ENCODE measurements around the gene DNAJC17. TPM values are rescaled to one million over a fixed set of nuclear protein-coding genes. Genes with fewer than 3 reads are reported as not detected.

The DNAJC17 gene
- total and polyA plus RNA-seq, 2 of the 13 experiments (the other 11 are each of a cell fraction or from before 2014, with no cell fraction given) = 22.2 to 26.5 TPM

DNA sequence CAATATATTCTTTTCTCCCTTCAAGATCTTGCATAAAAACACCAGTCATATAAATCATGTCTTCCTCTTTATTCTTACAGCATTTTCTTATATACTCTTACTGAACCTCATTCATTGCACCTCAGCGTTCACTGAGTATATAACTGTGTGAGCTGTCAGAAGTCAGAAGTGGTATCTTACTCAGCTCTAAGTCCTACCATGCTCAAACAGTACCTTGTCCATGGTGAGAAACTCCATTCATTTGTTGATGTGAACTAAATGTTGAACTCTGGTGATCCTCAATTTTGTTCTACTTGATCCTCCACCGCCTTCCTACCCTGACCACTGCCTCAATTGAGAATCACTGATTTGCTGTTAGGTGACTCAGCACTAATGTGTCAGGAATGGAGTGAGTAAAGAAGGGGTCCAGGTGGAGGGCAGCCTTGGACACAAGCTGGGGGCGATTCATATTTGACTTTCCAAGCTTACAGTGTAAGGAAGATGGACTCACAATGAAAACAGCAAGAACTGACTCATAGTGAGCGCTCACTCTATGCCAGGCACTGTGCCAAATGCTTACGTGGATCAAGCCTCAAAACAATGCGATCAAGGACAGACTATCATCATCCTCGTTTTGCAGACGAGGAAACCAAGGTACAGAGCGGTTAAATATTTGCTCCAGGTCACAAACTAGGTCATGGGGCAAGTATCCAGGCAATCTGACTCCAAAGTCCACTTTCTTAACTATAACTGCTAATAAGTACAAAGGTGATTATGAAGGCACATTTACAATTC, 13.9 kb downstream of the DNAJC17 start (continued):
- TF ChIP-seq, protein P1, sequence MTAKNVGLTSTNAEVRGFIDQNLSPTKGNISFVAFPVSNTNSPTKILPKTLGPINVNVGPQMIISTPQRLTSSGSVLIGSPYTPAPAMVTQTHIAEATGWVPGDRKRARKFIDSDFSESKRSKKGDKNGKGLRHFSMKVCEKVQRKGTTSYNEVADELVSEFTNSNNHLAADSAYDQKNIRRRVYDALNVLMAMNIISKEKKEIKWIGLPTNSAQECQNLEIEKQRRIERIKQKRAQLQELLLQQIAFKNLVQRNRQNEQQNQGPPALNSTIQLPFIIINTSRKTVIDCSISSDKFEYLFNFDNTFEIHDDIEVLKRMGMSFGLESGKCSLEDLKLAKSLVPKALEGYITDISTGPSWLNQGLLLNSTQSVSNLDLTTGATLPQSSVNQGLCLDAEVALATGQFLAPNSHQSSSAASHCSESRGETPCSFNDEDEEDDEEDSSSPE (CRISPR knock-in tag; IDR thresholded peaks at IDR 0.05) = peak; percentile 19; the same call in 1 of the 2 replicates
- TF ChIP-seq, protein P2, sequence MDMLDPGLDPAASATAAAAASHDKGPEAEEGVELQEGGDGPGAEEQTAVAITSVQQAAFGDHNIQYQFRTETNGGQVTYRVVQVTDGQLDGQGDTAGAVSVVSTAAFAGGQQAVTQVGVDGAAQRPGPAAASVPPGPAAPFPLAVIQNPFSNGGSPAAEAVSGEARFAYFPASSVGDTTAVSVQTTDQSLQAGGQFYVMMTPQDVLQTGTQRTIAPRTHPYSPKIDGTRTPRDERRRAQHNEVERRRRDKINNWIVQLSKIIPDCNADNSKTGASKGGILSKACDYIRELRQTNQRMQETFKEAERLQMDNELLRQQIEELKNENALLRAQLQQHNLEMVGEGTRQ (IDR thresholded peaks at IDR 0.05; ENCODE audit: low read depth, low read length) = no peak
- TF ChIP-seq, protein P2 (CRISPR knock-in tag; IDR thresholded peaks at IDR 0.05; ENCODE audit: borderline replicate concordance) = no peak
- no peak for TF ChIP-seq CAMTA2 (CRISPR knock-in tag; IDR thresholded peaks at IDR 0.05; ENCODE audit: borderline replicate concordance)
- 0 out of 2 replicates have a peak, but pooled peaks have one; percentile 4 for TF ChIP-seq ZNF3 (CRISPR knock-in tag; IDR thresholded peaks at IDR 0.05)
- peak; percentile 18; the same call in 1 of the 2 replicates for TF ChIP-seq ETV5 (CRISPR knock-in tag; IDR thresholded peaks at IDR 0.05; ENCODE audit: borderline replicate concordance)
- peak; percentile 41; the same call in 1 of the 3 replicates for TF ChIP-seq MXI1 (IDR thresholded peaks at IDR 0.05; ENCODE audit: borderline replicate concordance, low read depth, low read length)
- no peak for TF ChIP-seq JUND (CRISPR knock-in tag; IDR thresholded peaks at IDR 0.05)
- TF ChIP-seq TAF1 (CRISPR knock-in tag; IDR thresholded peaks at IDR 0.05) = no peak
- TF ChIP-seq, protein P3, sequence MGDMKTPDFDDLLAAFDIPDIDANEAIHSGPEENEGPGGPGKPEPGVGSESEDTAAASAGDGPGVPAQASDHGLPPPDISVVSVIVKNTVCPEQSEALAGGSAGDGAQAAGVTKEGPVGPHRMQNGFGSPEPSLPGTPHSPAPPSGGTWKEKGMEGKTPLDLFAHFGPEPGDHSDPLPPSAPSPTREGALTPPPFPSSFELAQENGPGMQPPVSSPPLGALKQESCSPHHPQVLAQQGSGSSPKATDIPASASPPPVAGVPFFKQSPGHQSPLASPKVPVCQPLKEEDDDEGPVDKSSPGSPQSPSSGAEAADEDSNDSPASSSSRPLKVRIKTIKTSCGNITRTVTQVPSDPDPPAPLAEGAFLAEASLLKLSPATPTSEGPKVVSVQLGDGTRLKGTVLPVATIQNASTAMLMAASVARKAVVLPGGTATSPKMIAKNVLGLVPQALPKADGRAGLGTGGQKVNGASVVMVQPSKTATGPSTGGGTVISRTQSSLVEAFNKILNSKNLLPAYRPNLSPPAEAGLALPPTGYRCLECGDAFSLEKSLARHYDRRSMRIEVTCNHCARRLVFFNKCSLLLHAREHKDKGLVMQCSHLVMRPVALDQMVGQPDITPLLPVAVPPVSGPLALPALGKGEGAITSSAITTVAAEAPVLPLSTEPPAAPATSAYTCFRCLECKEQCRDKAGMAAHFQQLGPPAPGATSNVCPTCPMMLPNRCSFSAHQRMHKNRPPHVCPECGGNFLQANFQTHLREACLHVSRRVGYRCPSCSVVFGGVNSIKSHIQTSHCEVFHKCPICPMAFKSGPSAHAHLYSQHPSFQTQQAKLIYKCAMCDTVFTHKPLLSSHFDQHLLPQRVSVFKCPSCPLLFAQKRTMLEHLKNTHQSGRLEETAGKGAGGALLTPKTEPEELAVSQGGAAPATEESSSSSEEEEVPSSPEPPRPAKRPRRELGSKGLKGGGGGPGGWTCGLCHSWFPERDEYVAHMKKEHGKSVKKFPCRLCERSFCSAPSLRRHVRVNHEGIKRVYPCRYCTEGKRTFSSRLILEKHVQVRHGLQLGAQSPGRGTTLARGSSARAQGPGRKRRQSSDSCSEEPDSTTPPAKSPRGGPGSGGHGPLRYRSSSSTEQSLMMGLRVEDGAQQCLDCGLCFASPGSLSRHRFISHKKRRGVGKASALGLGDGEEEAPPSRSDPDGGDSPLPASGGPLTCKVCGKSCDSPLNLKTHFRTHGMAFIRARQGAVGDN (CRISPR knock-in tag; IDR thresholded peaks at IDR 0.05) = no peak
- TF ChIP-seq SOX6 (IDR thresholded peaks at IDR 0.05) = no peak
- peak; percentile 94 for TF ChIP-seq SOX6 (CRISPR knock-in tag; IDR thresholded peaks at IDR 0.05)
- peak; percentile 72 for TF ChIP-seq FOXA3 (CRISPR knock-in tag; IDR thresholded peaks at IDR 0.05)
- peak; percentile 93 for TF ChIP-seq FOSL2 (CRISPR knock-in tag; IDR thresholded peaks at IDR 0.05)
- TF ChIP-seq KLF12 (CRISPR knock-in tag; IDR thresholded peaks at IDR 0.05; ENCODE audit: borderline replicate concordance) = no peak
- peak; percentile 92 for TF ChIP-seq HNF4A (CRISPR knock-in tag; IDR thresholded peaks at IDR 0.05)
- TF ChIP-seq, protein P4, sequence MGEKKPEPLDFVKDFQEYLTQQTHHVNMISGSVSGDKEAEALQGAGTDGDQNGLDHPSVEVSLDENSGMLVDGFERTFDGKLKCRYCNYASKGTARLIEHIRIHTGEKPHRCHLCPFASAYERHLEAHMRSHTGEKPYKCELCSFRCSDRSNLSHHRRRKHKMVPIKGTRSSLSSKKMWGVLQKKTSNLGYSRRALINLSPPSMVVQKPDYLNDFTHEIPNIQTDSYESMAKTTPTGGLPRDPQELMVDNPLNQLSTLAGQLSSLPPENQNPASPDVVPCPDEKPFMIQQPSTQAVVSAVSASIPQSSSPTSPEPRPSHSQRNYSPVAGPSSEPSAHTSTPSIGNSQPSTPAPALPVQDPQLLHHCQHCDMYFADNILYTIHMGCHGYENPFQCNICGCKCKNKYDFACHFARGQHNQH (CRISPR knock-in tag; IDR thresholded peaks at IDR 0.05) = peak; percentile 43
- TF ChIP-seq ZNF12 (CRISPR knock-in tag; IDR thresholded peaks at IDR 0.05) = 0 out of 2 replicates have a peak, but pooled peaks have one; percentile 14
- 0 out of 2 replicates have a peak, but pooled peaks have one; percentile 41 for TF ChIP-seq KAT7 (CRISPR knock-in tag; IDR thresholded peaks at IDR 0.05; ENCODE audit: borderline replicate concordance)
- TF ChIP-seq FOXK2 (IDR thresholded peaks at IDR 0.05) = peak; percentile 29; the same call in 1 of the 2 replicates
- TF ChIP-seq YY1 (IDR thresholded peaks at IDR 0.05; ENCODE audit: insufficient read depth, insufficient replicate concordance, low read depth, low read length) = no peak
- peak; percentile 71; the same call in 1 of the 2 replicates for TF ChIP-seq ZMYM3 (CRISPR knock-in tag; IDR thresholded peaks at IDR 0.05)
- TF ChIP-seq ZNF850 (CRISPR knock-in tag; conservative IDR thresholded peaks at IDR 0.05) = no peak

Measured in HepG2 (cell line).